BLaER1 treated with 17β-estradiol and CSF1 and Interleukin-3, amounts not matched to agents 10 nM and 100 nM (cell line): ENCODE results near the gene PTPN5.
A peak's percentile ranks its signal among the peaks of the same experiment; 100 is the strongest.

Experiments
- H3K27ac ChIP-seq, 11 experiments: shearing (Covaris generic); formaldehyde crosslinking; 2 replicates each; pipeline ENCODE4 v1.8.1; 2022
- H3K27me3 ChIP-seq, 11 experiments: shearing (Covaris generic); formaldehyde crosslinking; 2 replicates each; pipeline ENCODE4 v1.8.1; 2022
- H3K36me3 ChIP-seq, 11 experiments: shearing (Covaris generic); formaldehyde crosslinking; 2 replicates each; pipeline ENCODE4 v1.8.1; 2022
- H3K4me1 ChIP-seq, 10 experiments: shearing (Covaris generic); formaldehyde crosslinking; 2 replicates each; pipeline ENCODE4 v1.8.1; 2022
- H3K4me2 ChIP-seq, 11 experiments: shearing (Covaris generic); formaldehyde crosslinking; 2 replicates each; pipeline ENCODE4 v1.8.1; 2022
- H3K4me3 ChIP-seq, 10 experiments: shearing (Covaris generic); formaldehyde crosslinking; 2 replicates each; pipeline ENCODE4 v1.8.1; 2022
- H3K9ac ChIP-seq, 11 experiments: shearing (Covaris generic); formaldehyde crosslinking; 2 replicates each; pipeline ENCODE4 v1.8.1; 2022
- H3K9me3 ChIP-seq, 11 experiments: shearing (Covaris generic); formaldehyde crosslinking; replicated peaks in 1 of 11; 2 replicates each; pipeline ENCODE4 v1.8.1; 2022
- H4K20me1 ChIP-seq, 11 experiments: shearing (Covaris generic); formaldehyde crosslinking; 2 replicates each; pipeline ENCODE4 v1.8.1; 2022
- Cebpa-rat ChIP-seq, 11 experiments: shearing (Covaris generic); IDR thresholded peaks; 2 replicates each; pipeline ENCODE4 v1.8.1; 2022

Gene PTPN5

DNA sequence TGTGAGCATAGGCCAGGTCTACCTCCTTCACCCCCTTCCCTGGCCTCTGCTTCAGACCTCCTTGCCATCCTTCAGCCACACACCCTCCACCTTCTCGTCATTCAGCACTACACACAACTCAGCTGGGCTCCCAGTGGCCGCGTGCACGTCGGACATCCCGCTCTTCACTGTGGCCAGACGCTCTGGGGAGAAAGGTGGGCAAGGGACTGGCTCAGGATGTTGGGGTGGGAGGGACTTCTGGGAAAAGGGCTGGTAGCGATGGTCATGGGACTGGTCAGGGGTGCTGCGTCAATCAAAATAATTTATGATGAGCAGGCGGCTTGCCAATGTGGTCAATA lies 77.2 kb downstream of the PTPN5 start:
- H4K20me1 ChIP-seq = no peaks in the 10 kb centered on the region
- no peak overlapping the region for H3K9ac ChIP-seq
- H3K4me2 ChIP-seq = no peak overlapping the region
- H3K4me3 ChIP-seq = no peak overlapping the region
- H3K27ac ChIP-seq = no peak overlapping the region
- TF ChIP-seq Cebpa-rat (IDR thresholded peaks at IDR 0.05) = no peak
- H3K36me3 ChIP-seq = no peaks in the 10 kb centered on the region
- no peaks in the 10 kb centered on the region for H3K27me3 ChIP-seq
- H3K9me3 ChIP-seq = no peaks in the 10 kb centered on the region
- H3K4me1 ChIP-seq = no peaks in the 10 kb centered on the region

DNA sequence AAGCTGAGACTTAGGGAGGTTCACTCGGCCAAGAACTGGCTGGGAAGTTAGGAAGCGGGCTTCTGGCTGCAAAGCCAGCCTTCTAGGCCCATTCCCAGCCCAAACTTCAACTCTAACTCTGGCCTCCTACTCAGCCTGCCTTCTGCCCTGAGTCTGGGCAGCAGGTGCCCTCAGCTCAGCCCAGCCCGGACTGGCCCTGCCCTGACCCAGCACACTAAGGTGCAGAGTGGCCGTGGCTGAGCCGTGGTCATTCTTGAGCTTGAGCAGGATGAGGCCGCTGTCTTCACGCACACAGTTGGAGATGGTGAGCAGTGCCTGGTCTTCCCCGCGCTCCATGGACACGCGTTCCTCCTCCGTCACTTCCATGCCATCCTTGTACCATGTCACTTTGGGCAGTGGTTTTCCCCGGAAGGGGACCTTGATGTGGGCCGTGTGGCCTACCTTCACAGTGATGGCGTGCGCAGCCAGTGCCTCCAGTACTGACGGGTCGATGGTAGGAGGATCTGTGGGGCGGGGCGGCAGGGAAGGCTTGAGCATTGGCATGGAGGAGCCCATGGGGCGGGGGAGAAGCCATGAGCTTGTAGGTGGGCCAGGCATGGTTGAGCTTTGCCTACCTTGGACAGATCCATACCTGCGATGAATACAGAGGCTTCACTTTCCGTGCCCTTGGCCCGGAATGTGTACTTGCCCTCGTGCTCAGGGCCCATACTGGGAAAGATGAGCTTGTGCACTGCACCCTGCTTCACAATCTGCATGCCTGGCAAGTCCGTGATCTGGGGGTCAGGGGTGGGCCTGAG lies 77.8 kb downstream of the PTPN5 start:
- TF ChIP-seq Cebpa-rat (IDR thresholded peaks at IDR 0.05) = no peak
- Histone ChIP-seq H3K4me3 (no peak overlapping the region), H3K4me1 (no peaks in the 10 kb centered on the region), H3K27me3 (no peaks in the 10 kb centered on the region), H3K9me3 (no peaks in the 10 kb centered on the region), H3K9ac (no peak overlapping the region), H3K36me3 (no peaks in the 10 kb centered on the region), H3K27ac (no peak overlapping the region), H4K20me1 (no peaks in the 10 kb centered on the region), H3K4me2 (no peak overlapping the region)

DNA sequence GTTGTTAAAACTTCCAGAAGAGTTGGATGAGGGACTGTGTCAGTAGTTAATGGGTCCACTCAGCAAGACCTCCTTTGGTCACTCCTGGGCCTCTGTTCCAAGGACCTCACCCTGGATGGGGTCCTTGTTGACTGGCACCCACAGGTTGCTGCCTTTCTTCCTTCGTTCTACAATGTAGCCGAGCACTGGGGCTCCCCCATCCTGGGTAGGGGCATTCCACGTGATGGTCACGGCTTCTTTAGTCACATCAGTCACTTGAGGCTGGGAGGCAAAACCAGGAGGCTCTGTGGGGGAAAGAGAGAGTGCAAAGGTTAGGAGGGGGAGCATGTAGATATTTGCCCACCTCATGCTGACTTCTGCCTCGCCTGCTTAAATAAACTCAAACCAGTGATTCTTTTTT lies 81.1 kb downstream of the PTPN5 start:
- Histone ChIP-seq H3K36me3 (no peaks in the 10 kb centered on the region), H3K9ac (no peak overlapping the region), H4K20me1 (no peaks in the 10 kb centered on the region; a peak in 2 of 22 replicates), H3K4me1 (peaks cover 5 to 14% (median 11%) of the 10 kb centered on the region in 10 experiments; a peak in 16 of 20 replicates), H3K27me3 (peaks cover 10 to 25% (median 19%) of the 10 kb centered on the region in 11 experiments), H3K9me3 (no peaks in the 10 kb centered on the region; a peak in 2 of 22 replicates), H3K27ac (no peak overlapping the region), H3K4me2 (no peak overlapping the region), H3K4me3 (no peak overlapping the region)
- TF ChIP-seq Cebpa-rat (IDR thresholded peaks at IDR 0.05) = no peak

DNA sequence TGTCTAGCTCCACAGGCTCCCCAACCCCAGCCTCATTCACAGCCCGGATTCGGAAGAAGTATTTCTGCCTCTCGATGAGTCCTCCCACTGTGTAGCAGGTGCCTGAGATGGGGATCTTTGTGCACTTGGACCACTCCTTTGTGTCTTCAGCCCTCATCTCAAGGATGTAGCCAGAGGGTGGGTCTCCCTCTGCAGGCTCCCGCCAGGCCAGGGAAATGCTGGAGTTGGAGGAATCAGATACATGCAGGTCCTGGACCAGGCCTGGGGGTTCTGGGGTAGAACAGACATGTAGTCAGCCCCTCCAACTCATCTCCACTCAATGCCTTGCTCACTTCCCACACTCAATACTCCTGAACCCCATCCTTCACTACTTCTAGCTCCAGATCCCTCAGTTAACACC lies 82.2 kb downstream of the PTPN5 start:
- no peak overlapping the region for H3K4me3 ChIP-seq
- no peaks in the 10 kb centered on the region; a peak in 2 of 22 replicates for H3K9me3 ChIP-seq
- H3K27me3 ChIP-seq = peaks cover 16 to 32% (median 25%) of the 10 kb centered on the region in 11 experiments
- H3K9ac ChIP-seq = no peak overlapping the region
- no peak overlapping the region for H3K27ac ChIP-seq
- no peak overlapping the region for H3K4me2 ChIP-seq
- H3K36me3 ChIP-seq = peaks cover 0 to 4% (median 0%) of the 10 kb centered on the region in 11 experiments; a peak in 1 of 22 replicates
- peaks cover 0 to 8% (median 0%) of the 10 kb centered on the region in 11 experiments; a peak in 2 of 22 replicates for H4K20me1 ChIP-seq
- H3K4me1 ChIP-seq = peaks cover 6 to 15% (median 13%) of the 10 kb centered on the region in 10 experiments; a peak in 16 of 20 replicates
- no peak for TF ChIP-seq Cebpa-rat (IDR thresholded peaks at IDR 0.05)

DNA sequence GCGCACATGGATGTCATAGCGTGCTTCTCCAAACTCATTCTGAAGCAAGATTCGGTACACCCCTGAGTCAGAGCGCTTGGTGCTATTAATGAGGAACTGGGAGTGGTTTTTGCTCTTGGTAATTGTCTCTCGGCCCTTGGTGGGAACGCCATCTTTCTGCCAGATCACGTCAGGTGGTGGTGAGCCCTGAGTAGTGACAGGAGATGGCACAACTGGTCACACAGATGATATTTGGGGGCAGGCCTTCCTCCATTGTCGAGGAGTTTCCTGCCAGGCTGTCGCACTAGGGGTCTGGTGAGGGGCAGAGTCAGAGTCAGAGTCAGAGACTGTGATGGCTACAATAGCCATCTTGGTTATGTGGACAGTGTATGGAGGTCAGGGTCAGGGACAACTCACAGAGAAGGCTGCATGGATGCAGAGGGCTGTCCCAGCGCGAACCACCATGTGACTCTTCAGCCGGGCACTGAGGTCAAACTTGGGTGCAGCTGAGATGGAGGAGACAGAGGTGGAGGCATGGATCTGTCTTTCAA lies 83.7 kb downstream of the PTPN5 start:
- Histone ChIP-seq H3K27me3 (peaks cover 16 to 33% (median 25%) of the 10 kb centered on the region in 11 experiments), H3K4me1 (peaks cover 6 to 16% (median 13%) of the 10 kb centered on the region in 10 experiments; a peak in 16 of 20 replicates), H3K4me3 (no peak overlapping the region), H3K9ac (no peak overlapping the region), H3K27ac (no peak overlapping the region), H3K9me3 (no peaks in the 10 kb centered on the region; a peak in 2 of 22 replicates), H3K4me2 (no peak overlapping the region), H4K20me1 (peaks cover 0 to 22% (median 0%) of the 10 kb centered on the region in 11 experiments; a peak in 4 of 22 replicates), H3K36me3 (peaks cover 0 to 19% (median 0%) of the 10 kb centered on the region in 11 experiments; a peak in 4 of 22 replicates)
- no peak for TF ChIP-seq Cebpa-rat (IDR thresholded peaks at IDR 0.05)

DNA sequence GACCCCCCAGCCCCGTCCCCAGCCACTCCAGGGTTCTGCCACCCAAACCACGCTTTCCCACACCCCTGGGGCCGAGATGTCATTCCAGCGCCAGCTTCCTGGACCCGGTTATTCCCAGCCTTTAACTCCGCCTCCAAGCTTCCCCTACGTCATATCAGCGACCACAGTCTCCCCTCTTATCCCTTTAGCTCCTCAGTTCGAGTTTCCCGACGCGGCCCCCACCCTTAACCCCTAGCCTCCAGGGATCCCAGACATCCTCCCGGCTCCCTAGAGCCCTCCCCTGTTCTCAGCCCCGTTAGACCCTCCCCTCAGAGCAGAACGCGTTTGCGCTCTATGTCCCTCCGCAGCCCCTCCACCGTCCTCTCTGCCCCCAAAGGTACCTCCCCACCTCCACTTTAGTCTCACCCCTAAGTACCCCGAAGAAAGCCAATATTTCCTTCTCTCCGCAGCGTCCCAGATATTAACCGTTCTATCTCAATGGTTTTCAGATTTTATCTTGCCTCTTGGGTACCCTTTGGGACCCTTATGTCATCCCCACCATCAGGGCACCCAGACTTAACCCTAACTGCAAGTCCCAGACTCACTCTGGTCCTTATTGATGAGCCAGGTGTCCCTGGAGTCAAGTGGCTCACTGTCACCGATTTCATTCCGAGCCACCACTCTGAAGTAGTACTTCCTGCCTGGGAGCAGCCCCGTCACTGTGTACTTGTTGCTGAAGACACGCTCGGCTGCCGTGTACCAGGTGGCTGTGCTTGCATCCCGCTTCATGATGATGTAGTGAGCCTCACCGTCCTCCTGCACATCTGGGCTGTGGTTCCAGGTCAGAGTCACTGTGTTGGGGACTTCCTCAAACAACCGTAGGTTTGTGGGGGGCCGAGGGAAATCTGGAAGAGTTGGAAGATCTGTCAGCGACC lies 85.0 kb downstream of the PTPN5 start:
- H3K9ac ChIP-seq = no peak overlapping the region
- no peak for TF ChIP-seq Cebpa-rat (IDR thresholded peaks at IDR 0.05)
- peaks cover 0 to 32% (median 0%) of the 10 kb centered on the region in 11 experiments; a peak in 8 of 22 replicates for H3K36me3 ChIP-seq
- peaks cover 9 to 18% (median 13%) of the 10 kb centered on the region in 10 experiments; a peak in 17 of 20 replicates for H3K4me1 ChIP-seq
- peaks cover 16 to 33% (median 25%) of the 10 kb centered on the region in 11 experiments for H3K27me3 ChIP-seq
- peak overlapping the region; percentile 8 to 67 (median 57); a peak in 18 of 22 replicates for H3K4me2 ChIP-seq
- H3K4me3 ChIP-seq = peak overlapping the region in 2 of 10 experiments; percentile 33 to 44; a peak in 3 of 20 replicates
- no peak overlapping the region for H3K27ac ChIP-seq
- peaks cover 0 to 33% (median 0%) of the 10 kb centered on the region in 11 experiments; a peak in 4 of 22 replicates for H4K20me1 ChIP-seq
- no peaks in the 10 kb centered on the region; a peak in 2 of 22 replicates for H3K9me3 ChIP-seq

DNA sequence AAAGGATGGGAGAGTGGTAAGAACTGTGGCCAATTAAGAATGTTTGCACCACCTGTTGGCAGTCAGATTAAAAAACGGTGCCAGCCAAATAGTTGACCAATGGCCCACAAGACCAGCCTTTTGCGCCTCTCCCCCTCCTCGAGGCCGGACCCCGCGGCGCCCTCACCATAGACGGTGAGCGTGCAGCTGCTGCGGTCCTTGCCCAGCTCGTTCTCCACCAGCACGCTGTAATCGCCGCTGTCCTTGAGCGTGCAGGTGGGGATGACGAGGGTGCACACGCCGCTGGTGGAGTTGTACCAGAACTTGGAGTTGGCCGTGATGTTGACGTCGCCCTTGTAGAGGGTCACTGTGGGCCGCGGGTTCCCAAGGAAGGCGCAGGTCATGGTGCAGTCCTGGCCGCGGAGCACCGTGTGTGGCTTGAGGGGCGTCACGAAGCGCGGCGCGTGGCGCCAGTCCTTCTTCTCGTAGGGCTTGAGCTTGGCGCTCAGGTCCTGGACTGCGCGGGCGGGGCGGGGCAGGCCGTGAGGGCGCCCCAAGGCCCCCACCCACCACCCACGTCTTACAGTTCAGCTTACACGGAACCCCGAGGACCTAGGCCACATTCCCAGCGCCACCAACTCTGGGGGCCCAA lies 85.8 kb downstream of the PTPN5 start:
- Histone ChIP-seq H3K27me3 (peaks cover 16 to 33% (median 25%) of the 10 kb centered on the region in 11 experiments), H3K9me3 (no peaks in the 10 kb centered on the region; a peak in 2 of 22 replicates), H3K4me3 (no peak overlapping the region), H3K36me3 (peaks cover 0 to 40% (median 0%) of the 10 kb centered on the region in 11 experiments; a peak in 9 of 22 replicates), H3K4me1 (peaks cover 11 to 27% (median 15%) of the 10 kb centered on the region in 10 experiments; a peak in 18 of 20 replicates), H3K27ac (no peak overlapping the region), H3K9ac (no peak overlapping the region), H3K4me2 (peak overlapping the region; percentile 15 to 66 (median 57); a peak in 20 of 22 replicates), H4K20me1 (peaks cover 0 to 38% (median 0%) of the 10 kb centered on the region in 11 experiments; a peak in 4 of 22 replicates)
- TF ChIP-seq Cebpa-rat (IDR thresholded peaks at IDR 0.05) = no peak

DNA sequence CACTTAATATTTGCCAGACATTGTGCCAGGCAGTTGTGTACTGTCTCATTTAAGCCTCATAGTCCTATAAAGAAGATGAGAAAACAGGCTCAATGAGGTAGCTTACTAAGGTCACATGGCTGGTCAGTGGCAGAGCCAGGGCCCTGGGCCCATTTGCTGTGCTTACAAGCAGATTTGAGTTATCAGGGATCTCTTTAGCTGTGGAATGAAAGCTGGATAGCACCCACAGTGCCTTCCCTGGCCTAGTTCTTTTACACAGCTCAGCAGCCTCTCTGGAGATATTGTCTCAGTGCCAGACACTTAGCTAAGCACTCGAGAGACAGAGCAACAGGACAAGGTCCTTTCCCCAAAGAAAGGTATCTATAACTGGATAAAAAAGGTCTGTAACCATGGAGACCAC lies 86.9 kb downstream of the PTPN5 start:
- Histone ChIP-seq H3K9me3 (no peaks in the 10 kb centered on the region; a peak in 2 of 22 replicates), H3K27ac (no peak overlapping the region), H3K4me2 (no peak overlapping the region), H3K9ac (no peak overlapping the region), H3K36me3 (peaks cover 0 to 41% (median 0%) of the 10 kb centered on the region in 11 experiments; a peak in 9 of 22 replicates), H3K4me1 (peaks cover 22 to 37% (median 24%) of the 10 kb centered on the region in 10 experiments), H4K20me1 (peaks cover 0 to 44% (median 0%) of the 10 kb centered on the region in 11 experiments; a peak in 5 of 22 replicates), H3K4me3 (no peak overlapping the region), H3K27me3 (peaks cover 16 to 33% (median 25%) of the 10 kb centered on the region in 11 experiments)
- no peak for TF ChIP-seq Cebpa-rat (IDR thresholded peaks at IDR 0.05)
